CD14-positive monocyte (primary cell): ENCODE data around the gene RABL3. TPM values are rescaled to one million over a fixed set of nuclear protein-coding genes. Genes with fewer than 3 reads are reported as not detected.

ENCODE experiments used
- DNase-seq, 3 donors: peaks; one replicate each; pipeline ENCODE4 v3.0.0-alpha.2; 2011 to 2022
- H2AFZ ChIP-seq: 2 replicates; pipeline ENCODE4 v1.6.0; 2012; ENCODE audit warnings: mild to moderate bottlenecking, low read depth, low read length, inconsistent platforms; ENCODE audit not compliant: insufficient read depth, poor library complexity, severe bottlenecking
- H3K27ac ChIP-seq, 2 donors: 1 replicate in 1 of 2; 2 replicates in 1 of 2; pipeline ENCODE4 v1.5.1; 2012 to 2013; ENCODE audit warnings: low read length in 2 of 2, control low read depth in 1 of 2, inconsistent platforms in 1 of 2, low read depth in 1 of 2, mild to moderate bottlenecking in 1 of 2
- H3K27me3 ChIP-seq, 2 donors: one replicate each; pipeline versions ENCODE4 v1.6.0 to v1.6.1; 2011 to 2013; ENCODE audit warnings: low read length in 2 of 2; ENCODE audit not compliant: control insufficient read depth in 2 of 2, insufficient read depth in 2 of 2
- H3K36me3 ChIP-seq, 2 donors: replicated peaks in 1 of 2; 1 replicate in 1 of 2; 2 replicates in 1 of 2; pipeline versions ENCODE4 v1.5.1 to v1.6.1; 2012 to 2013; ENCODE audit warnings: low read length in 2 of 2, control low read depth in 1 of 2, inconsistent platforms in 1 of 2, mild to moderate bottlenecking in 1 of 2; ENCODE audit not compliant: insufficient read depth in 2 of 2, control insufficient read depth in 1 of 2
- H3K4me1 ChIP-seq, 2 donors: 1 replicate in 1 of 2; 2 replicates in 1 of 2; pipeline versions ENCODE4 v1.5.1 to v1.6.1; 2012 to 2013; ENCODE audit warnings: low read length in 2 of 2, control low read depth in 1 of 2, inconsistent platforms in 1 of 2, mild to moderate bottlenecking in 1 of 2, moderate library complexity in 1 of 2; ENCODE audit not compliant: insufficient read depth in 2 of 2, control insufficient read depth in 1 of 2
- H3K4me2 ChIP-seq: replicated peaks from 2 replicates; pipeline ENCODE3; 2012; ENCODE audit warnings: low read length, moderate library complexity, mild to moderate bottlenecking; ENCODE audit not compliant: poor library complexity, severe bottlenecking; ENCODE audit errors: extremely low read depth
- H3K4me3 ChIP-seq, 3 experiments: fragments of 200-600 bp in 1 of 3; sonication (generic) in 1 of 3; replicated peaks in 1 of 3; 1 replicate in 2 of 3; 2 replicates in 1 of 3; pipeline ENCODE4 v1.5.1; 2011 to 2013; ENCODE audit warnings: low read length in 3 of 3, mild to moderate bottlenecking in 3 of 3, control low read depth in 2 of 3, low read depth in 2 of 3, inconsistent platforms in 1 of 3, moderate library complexity in 1 of 3
- H3K79me2 ChIP-seq: 2 replicates; pipeline ENCODE4 v1.6.0; 2012; ENCODE audit warnings: mild to moderate bottlenecking, control low read depth, inconsistent platforms, low read length, moderate library complexity; ENCODE audit not compliant: insufficient read depth
- H3K9ac ChIP-seq: 2 replicates; pipeline ENCODE4 v1.6.0; 2017; ENCODE audit warnings: low read length, mild to moderate bottlenecking; ENCODE audit not compliant: insufficient read depth, poor library complexity, severe bottlenecking
- H3K9me3 ChIP-seq, 2 donors: replicated peaks in 1 of 2; 1 replicate in 1 of 2; 2 replicates in 1 of 2; pipeline versions ENCODE4 v1.5.1 to v1.6.1; 2012 to 2013; ENCODE audit warnings: low read length in 2 of 2, control low read depth in 1 of 2; ENCODE audit not compliant: control insufficient read depth in 1 of 2, insufficient read depth in 1 of 2
- H4K20me1 ChIP-seq: 2 replicates; pipeline ENCODE4 v1.6.0; 2012; ENCODE audit warnings: mild to moderate bottlenecking, low read length, control low read depth, moderate library complexity; ENCODE audit not compliant: insufficient read depth
- H3K27ac Mint-ChIP-seq, 7 donors: one replicate each; pipeline ENCODE4 v1.8.0; 2020; ENCODE audit warnings: mild to moderate bottlenecking in 7 of 7, mixed read lengths in 7 of 7, moderate library complexity in 6 of 7, inconsistent platforms in 2 of 7
- H3K27me3 Mint-ChIP-seq, 3 donors: one replicate each; pipeline ENCODE4 v1.8.0; 2021 to 2022; ENCODE audit warnings: low read depth in 3 of 3, mild to moderate bottlenecking in 3 of 3, mixed read lengths in 3 of 3, moderate library complexity in 3 of 3, inconsistent platforms in 1 of 3
- H3K36me3 Mint-ChIP-seq, 2 donors: one replicate each; pipeline ENCODE4 v1.8.0; 2020; ENCODE audit warnings: mixed read lengths in 2 of 2, inconsistent platforms in 1 of 2, mild to moderate bottlenecking in 1 of 2
- H3K4me1 Mint-ChIP-seq: one replicate; pipeline ENCODE4 v1.8.0; 2020; ENCODE audit warnings: mild to moderate bottlenecking, mixed read lengths
- H3K4me3 Mint-ChIP-seq, 2 donors: one replicate each; pipeline ENCODE4 v1.8.0; 2020; ENCODE audit warnings: mild to moderate bottlenecking in 2 of 2, mixed read lengths in 2 of 2, moderate library complexity in 1 of 2
- H3K9me3 Mint-ChIP-seq, 7 donors: one replicate each; pipeline ENCODE4 v1.8.0; 2020 to 2022; ENCODE audit warnings: mixed read lengths in 7 of 7, mild to moderate bottlenecking in 6 of 7, moderate library complexity in 6 of 7, inconsistent platforms in 2 of 7
- WGBS: methylation state at CpG from one replicate; pipeline ENCODE4 v1.1.5; 2013; ENCODE audit warnings: missing lambda C conversion rate; ENCODE audit not compliant: insufficient coverage; 5-methylcytosine and 5-hydroxymethylcytosine counted together
- intact Hi-C, 2 donors: fragments of 100-400 bp; cut with micrococcal nuclease; formaldehyde crosslinking; loops; one replicate each; pipeline versions ENCODE4 v1.15.0 to v1.15.1; 2023
- polyA plus RNA-seq, 3 donors: library from polyadenylated mRNA; depleted of rRNA in 1 of 3; unstranded in 2 of 3; stranded (reverse) in 1 of 3; fragments of 300-500 nt in 2 of 3; fragments of >200 nt in 1 of 3; fragmentation: Illumina TruSeq in 2 of 3; gene quantifications; 1 replicate in 2 of 3; 2 replicates in 1 of 3; pipeline ENCODE4 v1.2.3, GENCODE V29; 2012 to 2021
- TF ChIP-seq, protein P1 (sequence below): fragments of 200-600 bp; IDR thresholded peaks from one replicate; pipeline ENCODE4 v1.8.0; 2022; ENCODE audit warnings: antibody characterized with exemption, mild to moderate bottlenecking

Gene RABL3
- polyA plus RNA-seq, 3 donors = 2.0 to 14.9 (median 11.5) TPM

- Mint-ChIP-seq H3K36me3 (peaks cover 12 to 15% of the 10 kb centered on the region in 2 donors), H3K9me3 (no peaks in the 10 kb centered on the region), H3K27ac (peak overlapping the region in 1 of 7 donors; percentile 66), H3K27me3 (peaks cover 0 to 2% (median 0%) of the 10 kb centered on the region in 3 donors), H3K4me3 (no peak overlapping the region), H3K4me1 (peaks cover 6% of the 10 kb centered on the region)
- intact Hi-C loops = no loop called here
- H3K27me3 ChIP-seq = no peaks in the 10 kb centered on the region
- H3K4me2 ChIP-seq = no peak overlapping the region
- no peaks in the 10 kb centered on the region for H3K9me3 ChIP-seq
- DNase-seq = no peak
- no peak overlapping the region for H3K4me3 ChIP-seq
- TF ChIP-seq, protein P1, sequence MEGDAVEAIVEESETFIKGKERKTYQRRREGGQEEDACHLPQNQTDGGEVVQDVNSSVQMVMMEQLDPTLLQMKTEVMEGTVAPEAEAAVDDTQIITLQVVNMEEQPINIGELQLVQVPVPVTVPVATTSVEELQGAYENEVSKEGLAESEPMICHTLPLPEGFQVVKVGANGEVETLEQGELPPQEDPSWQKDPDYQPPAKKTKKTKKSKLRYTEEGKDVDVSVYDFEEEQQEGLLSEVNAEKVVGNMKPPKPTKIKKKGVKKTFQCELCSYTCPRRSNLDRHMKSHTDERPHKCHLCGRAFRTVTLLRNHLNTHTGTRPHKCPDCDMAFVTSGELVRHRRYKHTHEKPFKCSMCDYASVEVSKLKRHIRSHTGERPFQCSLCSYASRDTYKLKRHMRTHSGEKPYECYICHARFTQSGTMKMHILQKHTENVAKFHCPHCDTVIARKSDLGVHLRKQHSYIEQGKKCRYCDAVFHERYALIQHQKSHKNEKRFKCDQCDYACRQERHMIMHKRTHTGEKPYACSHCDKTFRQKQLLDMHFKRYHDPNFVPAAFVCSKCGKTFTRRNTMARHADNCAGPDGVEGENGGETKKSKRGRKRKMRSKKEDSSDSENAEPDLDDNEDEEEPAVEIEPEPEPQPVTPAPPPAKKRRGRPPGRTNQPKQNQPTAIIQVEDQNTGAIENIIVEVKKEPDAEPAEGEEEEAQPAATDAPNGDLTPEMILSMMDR = no peak
- peaks cover 44% of the 10 kb centered on the region for H4K20me1 ChIP-seq
- H3K27ac ChIP-seq = peak overlapping the region in 1 of 2 donors; percentile 11
- H3K36me3 ChIP-seq = no peaks in the 10 kb centered on the region
- no peak overlapping the region for H3K9ac ChIP-seq
- H3K79me2 ChIP-seq = peaks cover 38% of the 10 kb centered on the region
- H3K4me1 ChIP-seq = no peaks in the 10 kb centered on the region
- H2AFZ ChIP-seq = no peak overlapping the region
Measured at GRCh38 chr3:120764206-120764605, 21.9 kb upstream of the RABL3 start.

- 75% methylated on average over 1 of the region's 1 CpG for WGBS
Measured at GRCh38 chr3:120763601-120764000, 21.3 kb upstream of the RABL3 start.

More at GRCh38 chr3:120763601-120764000, 21.3 kb upstream of the RABL3 start:
- Mint-ChIP-seq H3K4me3 (no peak overlapping the region), H3K4me1 (peaks cover 9% of the 10 kb centered on the region), H3K27me3 (peaks cover 0 to 2% (median 0%) of the 10 kb centered on the region in 3 donors), H3K9me3 (no peaks in the 10 kb centered on the region), H3K27ac (peak overlapping the region in 1 of 7 donors; percentile 19), H3K36me3 (peaks cover 10 to 15% of the 10 kb centered on the region in 2 donors)
- DNase-seq = no peak
- no peak overlapping the region for H3K4me2 ChIP-seq
- TF ChIP-seq, protein P1 = no peak
- H3K9me3 ChIP-seq = no peaks in the 10 kb centered on the region
- H3K4me1 ChIP-seq = no peaks in the 10 kb centered on the region
- H3K27ac ChIP-seq = peak overlapping the region in 1 of 2 donors; percentile 11
- no peak overlapping the region for H3K4me3 ChIP-seq
- H4K20me1 ChIP-seq = peaks cover 44% of the 10 kb centered on the region
- H3K79me2 ChIP-seq = peaks cover 39% of the 10 kb centered on the region
- no peaks in the 10 kb centered on the region for H3K27me3 ChIP-seq
- H2AFZ ChIP-seq = no peak overlapping the region
- no peaks in the 10 kb centered on the region for H3K36me3 ChIP-seq
- intact Hi-C loops = no loop called here
- H3K9ac ChIP-seq = no peak overlapping the region
